Sciatic nerve (tissue), 2 donors: ENCODE data around the gene FAM98A. TPM values are rescaled to one million over a fixed set of nuclear protein-coding genes. Genes with fewer than 3 reads are reported as not detected.
A peak's percentile ranks its signal among the peaks of the same experiment; 100 is the strongest.

Source experiments
- ATAC-seq: fragments of 200-7000 bp; cut with Tn5 transposase; one replicate; pipeline ENCODE4 v1.9.1; 2020; ENCODE audit warnings: mild to moderate bottlenecking, moderate library complexity
- DNase-seq: peaks from one replicate; pipeline ENCODE4 v3.0.0-alpha.2; 2020; ENCODE audit warnings: low spot score
- intact Hi-C: fragments of 100-400 bp; cut with DNase I; formaldehyde crosslinking; loops from one replicate; pipeline ENCODE4 v1.14.2; 2022
- total RNA-seq: library from RNA; stranded (reverse); fragmentation: NEBNext Ultra II Directional; extraction: Animal tissue kit (Norgen Biotek cat#: 25700); gene quantifications from one replicate; pipeline ENCODE4 v1.2.1, GENCODE V29; 2021
- donor health status: DM: no; HTN: no; CAD: no.
- donor health status: DM: no; HTN: no; CAD: no.

The FAM98A gene
- total RNA-seq, 1 donor from 2014 or later: 48.1 TPM

- no peak for ATAC-seq
- intact Hi-C loops: no loop called here
Measured at GRCh38 chr2:33602201-33602830, 3.2 kb upstream of the FAM98A start.

DNA sequence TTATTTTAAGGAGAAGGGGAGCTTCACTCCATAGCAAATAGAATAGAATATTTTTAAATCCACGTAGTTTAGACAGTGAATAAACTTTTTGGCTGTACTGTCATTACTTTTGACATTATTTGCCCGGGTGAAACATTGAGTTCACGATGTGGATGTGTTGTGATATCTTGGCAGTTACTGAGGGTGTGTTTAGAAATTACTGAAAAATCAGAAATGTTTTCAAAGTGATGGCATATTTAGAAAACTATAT, 769 bp upstream of the FAM98A start:
- ATAC-seq (no peak), DNase-seq (no peak)
- intact Hi-C loops: no loop called here

More at GRCh38 chr2:33602201-33602830, 3.2 kb upstream of the FAM98A start:
- no peak for DNase-seq

- intact Hi-C loops: no loop called here
- DNase-seq: no peak
- peak; percentile 43 for ATAC-seq
Measured at GRCh38 chr2:33598561-33599174, 431 bp downstream of the FAM98A start.

DNA sequence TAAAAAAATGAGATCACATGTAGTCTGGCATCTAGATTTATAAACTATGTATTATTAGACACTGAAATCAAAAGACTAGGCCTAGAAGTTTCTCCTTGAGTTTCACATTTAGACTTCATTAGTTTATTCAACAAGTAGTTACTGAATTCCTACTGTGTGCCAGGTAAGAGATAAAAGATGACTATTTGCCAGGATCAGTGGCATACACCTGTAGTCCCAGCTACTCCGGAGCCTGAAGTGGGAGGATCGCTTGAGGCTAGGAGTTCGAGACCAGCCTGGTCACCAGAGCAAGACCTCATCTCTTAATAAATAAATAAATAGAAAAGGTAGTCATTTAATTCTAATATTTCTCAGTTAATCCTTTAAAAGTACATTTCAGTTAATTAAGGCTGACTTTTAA, 2.1 kb downstream of the FAM98A start:
- DNase-seq (no peak), ATAC-seq (no peak)
- intact Hi-C loops: no loop called here

DNA sequence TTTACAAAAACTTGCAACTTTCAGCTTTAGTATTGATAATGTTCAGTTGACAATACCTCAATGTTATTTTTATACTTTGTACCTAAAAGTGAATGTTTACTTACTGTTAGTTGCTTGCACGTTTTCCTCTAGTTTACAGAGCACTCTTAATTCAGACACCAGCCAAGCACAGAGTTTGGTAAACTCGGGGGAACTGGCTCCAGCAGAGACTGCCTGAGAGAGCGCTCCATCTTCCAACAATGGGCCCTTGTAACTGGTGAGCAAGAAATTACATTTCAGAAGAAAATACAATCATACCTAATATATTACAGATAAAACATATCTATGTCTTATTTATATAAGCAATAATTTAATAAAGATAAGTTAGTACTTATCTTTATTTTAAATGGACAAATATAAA, 3.7 kb downstream of the FAM98A start:
- ATAC-seq: no peak
- intact Hi-C loops: no loop called here

GRCh38 chr2:33589444-33589843, 9.7 kb downstream of the FAM98A start:
- intact Hi-C loops: no loop called here
- ATAC-seq: no peak

More for the DNA sequence above, 3.7 kb downstream of the FAM98A start:
- DNase-seq: no peak

GRCh38 chr2:33588232-33588631, 10.9 kb downstream of the FAM98A start:
- intact Hi-C loops: no loop called here
- no peak for ATAC-seq
- DNase-seq: no peak

More at GRCh38 chr2:33589444-33589843, 9.7 kb downstream of the FAM98A start:
- DNase-seq: no peak

- no peak for ATAC-seq
- intact Hi-C loops: no loop called here
- DNase-seq: no peak
Measured at GRCh38 chr2:33586766-33587165, 12.3 kb downstream of the FAM98A start.

DNA sequence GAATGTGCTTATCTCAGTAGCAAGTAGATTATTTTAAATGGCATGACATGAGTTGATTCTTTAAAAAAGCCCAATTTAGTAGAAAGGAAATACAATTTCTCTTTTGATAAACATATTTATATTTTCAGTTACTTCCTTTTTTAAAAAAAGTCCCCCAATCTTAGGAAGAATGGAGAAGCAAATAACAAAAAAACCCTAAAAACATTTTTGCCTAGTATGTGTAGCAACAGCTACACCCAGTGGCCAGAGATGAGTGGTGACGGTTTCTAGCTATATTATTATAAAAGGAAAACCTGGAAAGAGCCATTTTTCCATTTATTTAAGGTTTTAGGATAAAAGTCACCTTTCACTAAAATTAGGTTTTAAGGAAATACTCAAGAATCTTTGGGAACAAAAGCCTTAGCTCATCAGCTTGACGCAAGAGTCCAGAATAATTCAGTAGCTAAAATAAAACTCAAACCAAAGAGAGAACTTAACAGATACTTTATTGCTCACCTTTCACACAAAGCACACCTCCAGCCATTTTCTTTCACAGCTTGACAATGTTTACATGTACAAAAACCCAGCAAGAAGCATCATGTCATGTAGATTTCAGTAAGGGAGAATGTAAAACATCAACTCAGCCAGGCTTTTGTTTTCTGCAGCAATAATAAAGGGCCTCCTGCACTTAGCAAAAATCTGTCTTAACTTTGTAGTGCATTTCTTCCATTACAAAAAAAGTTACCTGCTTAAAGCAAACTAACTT, 15.7 kb downstream of the FAM98A start:
- ATAC-seq: peak; percentile 76
- intact Hi-C loops: no loop called here
- no peak for DNase-seq

DNA sequence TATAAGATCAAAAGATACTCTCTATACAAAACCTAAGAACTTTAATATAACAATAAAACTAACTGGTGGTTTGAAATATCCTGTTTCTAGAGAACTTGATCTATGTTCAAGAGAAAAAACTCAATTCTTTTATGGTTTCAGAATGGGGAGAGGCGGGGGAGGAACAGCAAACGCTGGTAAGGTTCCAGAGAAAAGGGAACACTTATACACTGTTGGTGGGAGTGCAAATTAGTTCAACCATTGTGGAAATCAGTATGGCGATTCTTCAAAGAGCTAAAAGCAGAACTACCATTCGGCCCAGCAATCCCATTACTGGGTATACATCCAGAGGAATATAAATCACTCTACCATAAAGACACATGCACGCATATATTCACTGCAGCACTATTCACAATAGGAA, 17.2 kb downstream of the FAM98A start:
- no peak for DNase-seq
- intact Hi-C loops: no loop called here
- ATAC-seq: no peak

DNA sequence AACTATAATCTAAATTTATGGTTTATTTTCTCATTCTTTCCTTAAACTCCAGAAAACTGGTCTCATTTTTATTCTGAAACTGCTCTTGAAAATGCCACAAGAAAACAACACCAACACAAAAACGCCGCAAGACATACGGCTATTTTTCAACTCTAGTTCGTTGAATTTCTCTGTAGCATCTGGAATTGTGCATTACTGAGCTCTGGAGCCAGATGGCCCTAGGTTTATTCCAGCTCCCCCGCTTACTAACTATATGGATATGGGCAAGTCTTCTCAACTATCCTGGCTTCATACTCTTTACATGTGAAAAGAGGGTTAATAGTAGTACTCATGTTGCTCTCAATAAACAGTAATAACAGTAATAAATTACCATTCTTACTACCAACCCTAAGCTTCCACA, 19.9 kb downstream of the FAM98A start:
- intact Hi-C loops: no loop called here
- DNase-seq (no peak), ATAC-seq (no peak)

GRCh38 chr2:33577668-33578067, 21.4 kb downstream of the FAM98A start:
- ATAC-seq: no peak
- DNase-seq: no peak
- intact Hi-C loops: no loop called here

GRCh38 chr2:33577084-33577483, 22.0 kb downstream of the FAM98A start:
- DNase-seq (no peak), ATAC-seq (no peak)
- intact Hi-C loops: no loop called here

DNA sequence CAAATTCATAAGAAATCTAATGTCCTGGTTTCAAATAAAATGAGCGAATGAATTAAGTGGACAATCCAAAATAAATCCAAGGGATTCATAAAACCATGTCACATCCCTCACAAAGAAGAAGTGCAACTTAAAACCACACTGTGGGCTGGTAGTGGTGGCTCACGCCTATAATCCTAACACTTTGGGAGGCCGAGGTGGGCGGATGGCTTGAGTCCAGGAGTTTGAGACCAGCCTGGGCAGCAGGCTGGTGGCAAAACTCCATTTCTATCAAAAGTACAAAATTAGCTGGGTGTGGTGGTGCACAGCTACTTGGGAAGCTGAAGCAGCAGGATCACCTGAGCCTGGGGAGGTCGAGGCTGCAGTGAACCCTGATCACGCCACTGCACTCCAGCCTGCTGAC, 25.4 kb downstream of the FAM98A start:
- intact Hi-C loops: no loop called here

GRCh38 chr2:33570681-33571080, 28.4 kb downstream of the FAM98A start:
- DNase-seq (no peak), ATAC-seq (no peak)
- intact Hi-C loops: no loop called here

More for the DNA sequence above, 25.4 kb downstream of the FAM98A start:
- no peak for DNase-seq
- ATAC-seq: no peak

DNA sequence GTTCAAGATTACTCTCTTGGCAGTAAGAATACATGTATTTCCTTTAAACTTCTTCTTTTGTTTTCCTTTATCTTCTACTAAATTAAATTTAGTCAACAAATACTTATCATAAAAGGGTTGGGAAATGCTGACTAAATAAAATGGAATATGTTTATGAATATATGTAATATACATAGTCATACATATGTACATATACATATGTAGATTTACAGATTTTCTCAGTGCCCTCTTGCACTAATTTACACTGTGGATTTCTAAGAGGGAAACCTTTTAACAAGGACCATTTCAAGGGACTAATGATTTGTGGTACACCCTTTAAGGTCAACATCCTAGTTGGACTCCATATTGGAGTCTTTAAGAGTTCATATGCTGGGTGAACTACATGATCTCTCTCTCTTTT, 37.2 kb downstream of the FAM98A start:
- ATAC-seq: no peak
- intact Hi-C loops: no loop called here
- no peak for DNase-seq

- intact Hi-C loops: no loop called here
- ATAC-seq: no peak
- no peak for DNase-seq
Measured at GRCh38 chr2:33560017-33560416, 39.1 kb downstream of the FAM98A start.

DNA sequence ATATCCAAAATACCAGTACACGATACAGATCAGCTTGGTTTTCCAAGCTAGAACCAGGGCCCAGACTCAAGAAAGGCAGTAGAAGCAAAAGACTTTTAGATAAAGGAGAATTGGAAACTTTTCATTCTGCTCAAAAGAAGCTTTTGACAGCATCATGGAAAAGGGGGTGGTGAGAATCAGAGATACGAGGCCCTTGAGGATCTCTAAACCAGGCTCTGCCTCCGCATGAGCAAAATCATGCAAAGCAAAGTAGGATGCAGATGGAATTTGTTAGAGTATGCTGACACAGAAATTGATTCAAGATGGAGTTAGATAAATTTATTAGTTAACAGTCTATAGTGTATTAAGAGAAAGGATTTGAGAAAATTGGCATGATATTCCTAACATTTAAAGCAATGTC, 39.8 kb downstream of the FAM98A start:
- no peak for ATAC-seq
- no peak for DNase-seq
- intact Hi-C loops: no loop called here

GRCh38 chr2:33555681-33556080, 43.4 kb downstream of the FAM98A start:
- intact Hi-C loops: no loop called here
- ATAC-seq (no peak), DNase-seq (no peak)

DNA sequence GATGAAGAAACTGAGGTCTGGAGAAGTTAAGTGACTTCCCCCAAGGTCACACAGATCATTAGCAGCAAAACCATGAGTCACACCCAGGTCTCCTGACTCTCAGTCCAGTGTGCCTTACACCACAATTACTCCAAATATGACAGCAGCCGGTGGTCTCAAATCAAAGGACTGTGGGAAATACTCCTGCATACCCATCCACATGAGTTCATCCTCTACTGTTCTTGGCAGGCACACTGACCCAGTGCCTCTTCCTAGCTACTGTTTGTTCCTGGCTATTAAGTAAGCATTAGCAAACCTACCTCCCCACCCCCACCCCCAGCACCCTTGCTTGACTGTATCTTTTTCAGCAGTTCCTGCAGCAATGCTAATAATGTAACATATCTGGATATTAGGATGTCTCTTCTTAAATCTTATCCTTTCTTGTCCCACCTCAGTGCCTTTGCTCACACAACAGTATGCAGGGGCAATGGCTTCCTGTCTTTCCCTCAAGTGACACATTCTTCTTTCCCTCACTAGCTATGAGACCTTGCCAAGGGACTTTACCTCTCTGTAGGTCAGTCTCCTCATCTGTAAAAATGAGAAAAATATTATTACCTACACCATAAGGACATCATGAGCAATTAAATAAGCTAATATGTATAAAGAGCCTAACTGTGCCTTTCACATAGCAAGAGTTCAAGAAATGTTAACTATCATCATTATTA, 46.2 kb downstream of the FAM98A start:
- ATAC-seq (no peak), DNase-seq (no peak)
- intact Hi-C loops: no loop called here
